Measurements from ENCODE around the gene BOC. TPM values are rescaled to one million over a fixed set of nuclear protein-coding genes. Genes with fewer than 3 reads are reported as not detected.

BOC gene
- total and polyA plus RNA-seq, 2 of the 4 experiments (the other 2 are of a cell fraction) = 6.8 to 15.2 TPM

DNA sequence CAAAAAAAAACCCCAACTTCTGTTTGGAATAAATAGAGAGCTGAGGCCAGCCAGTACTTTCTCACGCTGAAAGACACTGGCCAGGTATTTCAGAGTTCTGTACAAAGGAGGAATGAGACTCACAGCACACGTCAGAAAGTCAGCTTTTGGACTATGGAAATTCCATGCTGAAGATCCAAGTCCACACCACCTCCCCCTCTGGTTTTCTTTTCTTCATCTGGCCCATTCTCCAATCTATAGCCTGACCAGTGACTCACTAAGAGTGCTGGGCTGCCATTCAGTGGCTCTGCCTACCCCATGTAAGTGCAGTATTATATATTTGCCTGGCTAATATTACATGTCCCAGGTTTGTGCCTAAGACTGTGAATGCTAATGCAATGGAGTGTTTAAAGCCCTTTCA lies 13.9 kb downstream of the BOC start:
- no TSS peak for BruUV-seq (replicated peaks)
- intact Hi-C loops (cut with micrococcal nuclease) = no loop called here
- DNase-seq = no peak

More for the DNA sequence above, 13.9 kb downstream of the BOC start:
- Histone ChIP-seq H2AK9ac (replicated peaks; ENCODE audit: low read depth, low read length, poor library complexity) (no peak overlapping the region), H2BK20ac (ENCODE audit: low read depth, low read length) (no peak overlapping the region), H3K9me3 (ENCODE audit: control insufficient read depth, insufficient read depth, low read length) (no peaks in the 10 kb centered on the region), H4K5ac (ENCODE audit: low read depth, low read length) (no peak overlapping the region), H3K4me3 (ENCODE audit: insufficient read depth, low read depth, low read length) (no peak overlapping the region), H3K4me1 (ENCODE audit: control insufficient read depth, insufficient read depth, low read length) (peaks cover 13% of the 10 kb centered on the region), H3K36me3 (ENCODE audit: control insufficient read depth, insufficient read depth, low read length) (peaks cover 11% of the 10 kb centered on the region; the same call in 1 of the 2 replicates), H3K9me1 (ENCODE audit: insufficient read depth, low read length) (0 out of 2 replicates have a peak, but pooled peaks cover 5% of the 10 kb centered on the region), H3K23ac (ENCODE audit: low read depth, low read length) (no peak overlapping the region), H4K20me1 (ENCODE audit: insufficient read depth, low read length) (no peaks in the 10 kb centered on the region), H3K4me2 (ENCODE audit: low read depth, low read length) (no peak overlapping the region), H2BK120ac (ENCODE audit: low read depth, low read length) (no peak overlapping the region), H2AK5ac (ENCODE audit: low read depth, low read length) (no peak overlapping the region), H2BK5ac (ENCODE audit: low read depth, low read length, poor library complexity, severe bottlenecking) (no peak overlapping the region), H2BK15ac (ENCODE audit: low read depth, low read length) (no peak overlapping the region), H3K18ac (ENCODE audit: low read depth, low read length) (no peak overlapping the region), H4K91ac (ENCODE audit: insufficient read depth, low read depth, low read length) (no peak overlapping the region), H3K27ac (ENCODE audit: insufficient read depth, low read length) (no peak overlapping the region), H4K8ac (ENCODE audit: low read depth in 2 of 2, low read length in 2 of 2) (no peak overlapping the region), H3K4ac (ENCODE audit: low read depth, low read length) (no peak overlapping the region), H3K14ac (replicated peaks; ENCODE audit: low read depth, low read length) (no peak overlapping the region), H3K79me1 (ENCODE audit: low read depth in 1 of 2, low read length in 2 of 2) (no peaks in the 10 kb centered on the region), H2AFZ (replicated peaks; ENCODE audit: low read length, poor library complexity) (no peak overlapping the region), H3K27me3 (ENCODE audit: control insufficient read depth, insufficient read depth, low read length) (no peaks in the 10 kb centered on the region), H3K9ac (ENCODE audit: low read depth, low read length) (no peak overlapping the region), H3K56ac (ENCODE audit: extremely low read depth, insufficient read depth, low read length) (no peak overlapping the region)
- ChIA-PET POLR2A (ENCODE audit: unreplicated experiment) (interaction anchor here (0.6 kb wide), 1 partner anchor 63 kb away, joined by 3 read pairs; no protein-coding TSS in a partner anchor), CTCF (interaction anchor here (0.6 kb wide), 3 partner anchors 20 to 62 kb away, joined by 3 to 5 read pairs (median 4); no protein-coding TSS in a partner anchor)
- in situ Hi-C loops (cut with MboI; ENCODE audit: low sequenced_read_pairs) = no loop called here
- no peak for ATAC-seq (ENCODE audit: low read depth)
- dilution Hi-C loops (cut with HindIII; ENCODE audit: low sequenced_read_pairs, unreplicated experiment) = no loop called here
- TF ChIP-seq, protein P1, sequence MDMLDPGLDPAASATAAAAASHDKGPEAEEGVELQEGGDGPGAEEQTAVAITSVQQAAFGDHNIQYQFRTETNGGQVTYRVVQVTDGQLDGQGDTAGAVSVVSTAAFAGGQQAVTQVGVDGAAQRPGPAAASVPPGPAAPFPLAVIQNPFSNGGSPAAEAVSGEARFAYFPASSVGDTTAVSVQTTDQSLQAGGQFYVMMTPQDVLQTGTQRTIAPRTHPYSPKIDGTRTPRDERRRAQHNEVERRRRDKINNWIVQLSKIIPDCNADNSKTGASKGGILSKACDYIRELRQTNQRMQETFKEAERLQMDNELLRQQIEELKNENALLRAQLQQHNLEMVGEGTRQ (IDR thresholded peaks at IDR 0.05; ENCODE audit: low read depth, low read length) = no peak
- TF ChIP-seq CHD1 (IDR thresholded peaks at IDR 0.05; ENCODE audit: low read depth, low read length) (no peak), MAFK (IDR thresholded peaks at IDR 0.05; ENCODE audit: low read depth, low read length) (no peak), POLR2A (IDR thresholded peaks at IDR 0.05; ENCODE audit: low read depth, low read length) (no peak), NFE2L2 (IDR thresholded peaks at IDR 0.05; ENCODE audit: low read depth, low read length) (no peak), CEBPB (IDR thresholded peaks at IDR 0.05; ENCODE audit: low read depth, low read length) (no peak), FOS (IDR thresholded peaks at IDR 0.05; ENCODE audit: low read depth, low read length) (no peak), RAD21 (IDR thresholded peaks at IDR 0.05; ENCODE audit: low read length) (no peak), RFX5 (IDR thresholded peaks at IDR 0.05; ENCODE audit: low read depth, low read length) (no peak), RCOR1 (IDR thresholded peaks at IDR 0.05; ENCODE audit: insufficient replicate concordance, low read length) (no peak), SMC3 (IDR thresholded peaks at IDR 0.05; ENCODE audit: low read depth, low read length) (no peak), MAZ (IDR thresholded peaks at IDR 0.05; ENCODE audit: borderline replicate concordance, low read depth, low read length) (no peak), MXI1 (IDR thresholded peaks at IDR 0.05; ENCODE audit: borderline replicate concordance, low read depth, low read length) (no peak)
- TF ChIP-seq, protein P2, sequence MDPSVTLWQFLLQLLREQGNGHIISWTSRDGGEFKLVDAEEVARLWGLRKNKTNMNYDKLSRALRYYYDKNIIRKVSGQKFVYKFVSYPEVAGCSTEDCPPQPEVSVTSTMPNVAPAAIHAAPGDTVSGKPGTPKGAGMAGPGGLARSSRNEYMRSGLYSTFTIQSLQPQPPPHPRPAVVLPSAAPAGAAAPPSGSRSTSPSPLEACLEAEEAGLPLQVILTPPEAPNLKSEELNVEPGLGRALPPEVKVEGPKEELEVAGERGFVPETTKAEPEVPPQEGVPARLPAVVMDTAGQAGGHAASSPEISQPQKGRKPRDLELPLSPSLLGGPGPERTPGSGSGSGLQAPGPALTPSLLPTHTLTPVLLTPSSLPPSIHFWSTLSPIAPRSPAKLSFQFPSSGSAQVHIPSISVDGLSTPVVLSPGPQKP (IDR thresholded peaks at IDR 0.05; ENCODE audit: borderline replicate concordance, low read depth, low read length) = no peak
- TF ChIP-seq, protein P3, sequence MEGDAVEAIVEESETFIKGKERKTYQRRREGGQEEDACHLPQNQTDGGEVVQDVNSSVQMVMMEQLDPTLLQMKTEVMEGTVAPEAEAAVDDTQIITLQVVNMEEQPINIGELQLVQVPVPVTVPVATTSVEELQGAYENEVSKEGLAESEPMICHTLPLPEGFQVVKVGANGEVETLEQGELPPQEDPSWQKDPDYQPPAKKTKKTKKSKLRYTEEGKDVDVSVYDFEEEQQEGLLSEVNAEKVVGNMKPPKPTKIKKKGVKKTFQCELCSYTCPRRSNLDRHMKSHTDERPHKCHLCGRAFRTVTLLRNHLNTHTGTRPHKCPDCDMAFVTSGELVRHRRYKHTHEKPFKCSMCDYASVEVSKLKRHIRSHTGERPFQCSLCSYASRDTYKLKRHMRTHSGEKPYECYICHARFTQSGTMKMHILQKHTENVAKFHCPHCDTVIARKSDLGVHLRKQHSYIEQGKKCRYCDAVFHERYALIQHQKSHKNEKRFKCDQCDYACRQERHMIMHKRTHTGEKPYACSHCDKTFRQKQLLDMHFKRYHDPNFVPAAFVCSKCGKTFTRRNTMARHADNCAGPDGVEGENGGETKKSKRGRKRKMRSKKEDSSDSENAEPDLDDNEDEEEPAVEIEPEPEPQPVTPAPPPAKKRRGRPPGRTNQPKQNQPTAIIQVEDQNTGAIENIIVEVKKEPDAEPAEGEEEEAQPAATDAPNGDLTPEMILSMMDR (conservative IDR thresholded peaks at IDR 0.05; ENCODE audit: low read depth, low read length) = no peak
- WGBS, 2 experiments (ENCODE audit: extremely low coverage in 2 of 2, insufficient read length in 1 of 2) = no CpG with 5 or more reads among the region's 2 CpGs
